ENCODE data around the gene GMFB.
"Not testable (repeated sequence)": the region's sequence is repeated elsewhere in the genome, so short reads cannot be mapped to it uniquely, and the experiment has no call there.

GMFB gene

GRCh38 chr14:54490445-54491175 lies 1.8 kb upstream of the GMFB start:
- no peak for DNase-seq

- no peak for DNase-seq
Observed at GRCh38 chr14:54489731-54490444, 1.1 kb upstream of the GMFB start.

GRCh38 chr14:54489318-54489683 lies 521 bp upstream of the GMFB start:
- no peak for DNase-seq

GRCh38 chr14:54488318-54488645 lies 498 bp downstream of the GMFB start:
- no peak for DNase-seq

GRCh38 chr14:54487771-54488170 lies 1.0 kb downstream of the GMFB start:
- DNase-seq: no peak

- no peak for DNase-seq
Observed at GRCh38 chr14:54486685-54487084, 2.1 kb downstream of the GMFB start.

- no peak for DNase-seq
Observed at GRCh38 chr14:54483846-54484245, 4.9 kb downstream of the GMFB start.

GRCh38 chr14:54483073-54483745 lies 5.6 kb downstream of the GMFB start:
- no peak for DNase-seq

- DNase-seq: no peak
Observed at GRCh38 chr14:54481695-54482094, 7.1 kb downstream of the GMFB start.

GRCh38 chr14:54480830-54481562 lies 7.8 kb downstream of the GMFB start:
- DNase-seq: no peak

- DNase-seq: no peak
Observed at GRCh38 chr14:54478636-54479215, 10.1 kb downstream of the GMFB start.

GRCh38 chr14:54475911-54476310 lies 12.9 kb downstream of the GMFB start:
- DNase-seq: no peak

- no peak for DNase-seq
Observed at GRCh38 chr14:54475187-54475899, 13.4 kb downstream of the GMFB start.

- DNase-seq: no peak
Observed at GRCh38 chr14:54474232-54474793, 14.5 kb downstream of the GMFB start.

- DNase-seq: no peak
Observed at GRCh38 chr14:54472315-54472714, 16.5 kb downstream of the GMFB start.

- no peak for DNase-seq
Observed at GRCh38 chr14:54471641-54472040, 17.1 kb downstream of the GMFB start.

GRCh38 chr14:54470701-54471100 lies 18.1 kb downstream of the GMFB start:
- DNase-seq: no peak

GRCh38 chr14:54467280-54467679 lies 21.5 kb downstream of the GMFB start:
- no peak for DNase-seq

GRCh38 chr14:54465654-54466053 lies 23.1 kb downstream of the GMFB start:
- no peak for DNase-seq

GRCh38 chr14:54462048-54462447 lies 26.7 kb downstream of the GMFB start:
- no peak for DNase-seq

- no peak for DNase-seq
Observed at GRCh38 chr14:54459106-54459505, 29.7 kb downstream of the GMFB start.

GRCh38 chr14:54458536-54458935 lies 30.2 kb downstream of the GMFB start:
- DNase-seq: not testable (repeated sequence)
